HG03378 (cell line): ENCODE results near the gene NUDT6.

Experiments used
- ATAC-seq: cut with Tn5 transposase; IDR thresholded peaks from one replicate; pipeline ENCODE4 v1.9.1; 2021; ENCODE audit warnings: mild to moderate bottlenecking, moderate library complexity; ENCODE audit not compliant: unreplicated experiment

NUDT6 gene

GRCh38 chr4:122914938-122915337 lies 7.5 kb downstream of the NUDT6 start:
- ATAC-seq = no peak

GRCh38 chr4:122914292-122914904 lies 8.0 kb downstream of the NUDT6 start:
- ATAC-seq = peak; percentile 96

- ATAC-seq = no peak
These were observed 9.4 kb downstream of the NUDT6 start for GRCh38 chr4:122912810-122913575.

GRCh38 chr4:122911588-122911987 lies 10.8 kb downstream of the NUDT6 start:
- ATAC-seq = no peak

- no peak for ATAC-seq
These were observed 12.7 kb downstream of the NUDT6 start for GRCh38 chr4:122909683-122910082.

GRCh38 chr4:122908223-122908622 lies 14.2 kb downstream of the NUDT6 start:
- no peak for ATAC-seq

GRCh38 chr4:122906859-122907305 lies 15.5 kb downstream of the NUDT6 start:
- no peak for ATAC-seq

GRCh38 chr4:122903766-122904288 lies 18.6 kb downstream of the NUDT6 start:
- ATAC-seq = no peak

- ATAC-seq = no peak
These were observed 21.0 kb downstream of the NUDT6 start for GRCh38 chr4:122901247-122902010.

- no peak for ATAC-seq
These were observed 22.1 kb downstream of the NUDT6 start for GRCh38 chr4:122900314-122900713.

GRCh38 chr4:122899682-122900081 lies 22.7 kb downstream of the NUDT6 start:
- no peak for ATAC-seq

GRCh38 chr4:122898370-122899150 lies 23.8 kb downstream of the NUDT6 start:
- ATAC-seq = no peak

- no peak for ATAC-seq
These were observed 26.1 kb downstream of the NUDT6 start for GRCh38 chr4:122896270-122896669.

- ATAC-seq = no peak
These were observed 26.9 kb downstream of the NUDT6 start for GRCh38 chr4:122895336-122895995.

GRCh38 chr4:122894827-122895226 lies 27.6 kb downstream of the NUDT6 start:
- no peak for ATAC-seq

GRCh38 chr4:122890147-122890795 lies 32.1 kb downstream of the NUDT6 start:
- no peak for ATAC-seq

- no peak for ATAC-seq
These were observed 32.7 kb downstream of the NUDT6 start for GRCh38 chr4:122889726-122890125.

- ATAC-seq = no peak
These were observed 37.9 kb downstream of the NUDT6 start for GRCh38 chr4:122884499-122884898.

- ATAC-seq = no peak
These were observed 39.3 kb downstream of the NUDT6 start for GRCh38 chr4:122882857-122883735.
